SH-SY5Y (cell line): ENCODE measurements around the gene KRTAP10-7.

Source experiments
- GATA2 ChIP-seq: IDR thresholded peaks from 2 replicates; pipeline ENCODE4 v1.6.1; 2011; ENCODE audit warnings: mild to moderate bottlenecking, low read depth, low read length
- GATA3 ChIP-seq: IDR thresholded peaks from 2 replicates; pipeline ENCODE4 v1.6.1; 2011; ENCODE audit warnings: low read depth, mild to moderate bottlenecking, low read length, moderate library complexity

DNA sequence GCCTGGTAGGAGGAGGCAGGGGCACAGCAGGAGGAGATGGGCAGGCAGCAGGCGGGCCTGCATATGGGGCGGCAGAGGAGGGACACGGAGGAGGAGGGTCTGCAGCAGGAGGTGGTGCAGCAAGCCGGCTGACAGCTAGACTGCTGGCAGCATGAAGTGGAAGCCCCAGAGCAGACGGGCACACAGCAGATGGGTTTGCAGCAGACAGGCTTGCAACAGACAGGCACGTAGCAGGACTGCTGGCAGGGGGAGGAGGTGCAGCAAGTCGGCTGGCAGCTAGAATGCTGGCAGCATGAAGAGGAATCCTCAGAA lies 20.6 kb upstream of the KRTAP10-7 start:
- TF ChIP-seq GATA2, result no peak
- TF ChIP-seq GATA3, result no peak
